Activated T-cell treated with anti-CD3 and anti-CD28 coated beads, Interleukin-2, amount 50 U/mL, for 4 hours (primary cell): ENCODE results near the gene GBP1. TPM values are rescaled to one million over a fixed set of nuclear protein-coding genes. Genes with fewer than 3 reads are reported as not detected.
"Not testable (repeated sequence)": the region's sequence is repeated elsewhere in the genome, so short reads cannot be mapped to it uniquely, and the experiment has no call there.

Experiments
- ATAC-seq, 2 donors: fragments of 200-7000 bp; cut with Tn5 transposase; one replicate each; pipeline ENCODE4 v1.10.0; 2021
- DNase-seq: peaks from one replicate; pipeline ENCODE4 v3.0.0-alpha.2; 2020
- H3K27me3 Mint-ChIP-seq: one replicate; pipeline ENCODE4 v1.8.0; 2021; ENCODE audit warnings: low read depth, mixed read lengths
- H3K36me3 Mint-ChIP-seq: one replicate; pipeline ENCODE4 v1.8.0; 2022; ENCODE audit warnings: mixed read lengths; ENCODE audit not compliant: insufficient read depth
- H3K4me1 Mint-ChIP-seq: one replicate; pipeline ENCODE4 v1.8.0; 2021; ENCODE audit warnings: low read depth, mixed read lengths
- H3K4me3 Mint-ChIP-seq: one replicate; pipeline ENCODE4 v1.8.0; 2021; ENCODE audit warnings: mild to moderate bottlenecking, moderate library complexity, mixed read lengths
- H3K9me3 Mint-ChIP-seq: one replicate; pipeline ENCODE4 v1.8.0; 2021; ENCODE audit warnings: mixed read lengths
- total RNA-seq, 3 donors: library from RNA; stranded (reverse); gene quantifications; one replicate each; pipeline ENCODE4 v1.2.1, GENCODE V29; 2021

GBP1 gene
- total RNA-seq, 3 donors from 2014 or later = 45.6 to 80.9 (median 54.1) TPM

- Mint-ChIP-seq H3K4me1 (peaks cover 65% of the 10 kb centered on the region), H3K4me3 (peak overlapping the region; percentile 32), H3K36me3 (peaks cover 50% of the 10 kb centered on the region)
- ATAC-seq, H3K9me3 Mint-ChIP-seq, H3K27me3 Mint-ChIP-seq, DNase-seq: not testable (repeated sequence)
Measured at GRCh38 chr1:89018318-89018717, 46.7 kb downstream of the GBP1 start.

GRCh38 chr1:89008511-89008910, 56.5 kb downstream of the GBP1 start:
- Mint-ChIP-seq H3K36me3 (peaks cover 67% of the 10 kb centered on the region), H3K4me1 (peaks cover 8% of the 10 kb centered on the region), H3K9me3 (peaks cover 9% of the 10 kb centered on the region), H3K27me3 (no peaks in the 10 kb centered on the region), H3K4me3 (no peak overlapping the region)
- DNase-seq = no peak
- ATAC-seq = no peak

- Mint-ChIP-seq H3K4me3 (no peak overlapping the region), H3K4me1 (peaks cover 33% of the 10 kb centered on the region), H3K27me3 (no peaks in the 10 kb centered on the region), H3K36me3 (peaks cover 43% of the 10 kb centered on the region), H3K9me3 (peaks cover 15% of the 10 kb centered on the region)
- no peak for DNase-seq
- ATAC-seq = no peak
Measured at GRCh38 chr1:89005286-89006151, 59.5 kb downstream of the GBP1 start.

Other genes with a start within 250 kb of the GBP1 start
- gene GTF2B, start 173.6 kb downstream of the GBP1 start, total RNA-seq = 10 to 100 TPM; 39.3 to 44.0 (median 39.6) TPM
- 10 to 100 TPM; 21.1 to 23.6 (median 23.6) TPM for gene KYAT3, start 72.6 kb downstream of the GBP1 start, total RNA-seq
- gene RBMXL1, start 72.6 kb downstream of the GBP1 start, total RNA-seq = 10 to 100 TPM; 23.9 to 29.6 (median 25.8) TPM
- 1 to 10 TPM; 2.5 to 8.2 (median 6.1) TPM for gene GBP3, start 42.3 kb downstream of the GBP1 start, total RNA-seq
- gene GBP2, start 60.9 kb upstream of the GBP1 start, total RNA-seq = 100 to 1,000 TPM; 186 to 267 (median 244) TPM
- gene GBP7, start 110.8 kb upstream of the GBP1 start, total RNA-seq = under 1 TPM in 2 of 3 donors, not detected in 1; 0.29 to 0.51 TPM
- 10 to 100 TPM; 40.3 to 71.7 (median 53.2) TPM for gene GBP4, start 133.7 kb upstream of the GBP1 start, total RNA-seq
- gene GBP5, start 207.7 kb upstream of the GBP1 start, total RNA-seq = 100 to 1,000 TPM in 2 of 3 donors, 10 to 100 TPM in 1; 63.4 to 177 (median 147) TPM